GM19238 (cell line): Measurements from ENCODE around the gene L3HYPDH.
A peak's percentile ranks its signal among the peaks of the same experiment; 100 is the strongest.

Source experiments
- DNase-seq: peaks from one replicate; pipeline ENCODE4 v3.0.0; 2011; ENCODE audit warnings: low spot score; ENCODE audit not compliant: insufficient read length

The L3HYPDH gene

GRCh38 chr14:59483819-59484638, at the start of gene L3HYPDH, which contains the start of gene JKAMP:
TSS of gene L3HYPDH (minus strand) at chr14:59484408. CDS start at chr14:59484316, 92 bp downstream.
TSS of gene JKAMP (plus strand) at chr14:59484517. CDS start at chr14:59484590, 73 bp downstream.
- DNase-seq: peak; percentile 86

GRCh38 chr14:59532419-59532818, 48.2 kb upstream of the L3HYPDH start:
- DNase-seq: no peak

GRCh38 chr14:59530349-59530748, 46.1 kb upstream of the L3HYPDH start:
- DNase-seq: no peak

- no peak for DNase-seq
These were observed 45.0 kb upstream of the L3HYPDH start for GRCh38 chr14:59529189-59529588.

- no peak for DNase-seq
These were observed 36.0 kb upstream of the L3HYPDH start for GRCh38 chr14:59520224-59520623.

GRCh38 chr14:59511916-59512575, 27.8 kb upstream of the L3HYPDH start:
- DNase-seq: no peak

GRCh38 chr14:59510966-59511365, 26.8 kb upstream of the L3HYPDH start:
- no peak for DNase-seq

- DNase-seq: no peak
These were observed 25.8 kb upstream of the L3HYPDH start for GRCh38 chr14:59510001-59510400.

- DNase-seq: no peak
These were observed 24.9 kb upstream of the L3HYPDH start for GRCh38 chr14:59509101-59509500.

GRCh38 chr14:59507752-59508103, 23.5 kb upstream of the L3HYPDH start:
- DNase-seq: no peak

- no peak for DNase-seq
These were observed 23.0 kb upstream of the L3HYPDH start for GRCh38 chr14:59507063-59507751.

- no peak for DNase-seq
These were observed 19.0 kb upstream of the L3HYPDH start for GRCh38 chr14:59503256-59503655.

GRCh38 chr14:59500732-59501131, 16.5 kb upstream of the L3HYPDH start:
- DNase-seq: no peak

GRCh38 chr14:59492384-59492783, 8.2 kb upstream of the L3HYPDH start:
- no peak for DNase-seq

GRCh38 chr14:59490756-59491155, 6.5 kb upstream of the L3HYPDH start:
- no peak for DNase-seq

- peak; percentile 12 for DNase-seq
These were observed 499 bp upstream of the L3HYPDH start for GRCh38 chr14:59484639-59485175.

GRCh38 chr14:59483363-59483762, 845 bp downstream of the L3HYPDH start:
- no peak for DNase-seq

- no peak for DNase-seq
These were observed 1.5 kb downstream of the L3HYPDH start for GRCh38 chr14:59482541-59483331.

GRCh38 chr14:59481871-59482540, 2.2 kb downstream of the L3HYPDH start:
- DNase-seq: no peak

GRCh38 chr14:59481407-59481806, 2.8 kb downstream of the L3HYPDH start:
- DNase-seq: no peak

GRCh38 chr14:59480166-59480565, 4.0 kb downstream of the L3HYPDH start:
- no peak for DNase-seq
